ENCODE data around the gene CDX1. TPM values are rescaled to one million over a fixed set of nuclear protein-coding genes. Genes with fewer than 3 reads are reported as not detected.

CDX1 gene
- total RNA-seq, 1 experiment from 2014 or later, result 0.22 TPM

DNA sequence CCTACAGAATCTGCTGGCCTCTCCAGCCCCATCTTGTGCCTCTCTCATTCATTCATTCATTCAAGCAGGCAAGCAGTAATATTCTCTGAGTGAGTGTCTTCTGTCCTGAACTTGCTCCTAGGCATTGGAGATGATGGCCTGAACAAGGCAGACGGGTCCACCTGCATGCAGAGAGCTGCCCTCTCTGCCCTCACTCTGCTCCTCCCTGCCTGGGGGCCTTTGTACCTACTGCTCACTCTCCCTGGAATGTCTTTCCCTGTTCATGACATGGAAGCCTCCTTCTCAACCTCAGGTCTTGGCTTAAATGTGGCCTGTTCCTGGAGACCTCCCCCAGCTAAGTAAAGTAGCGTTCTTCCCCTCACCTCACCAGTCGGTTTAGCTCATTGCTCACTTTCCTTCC lies 6.6 kb downstream of the CDX1 start:
- Histone ChIP-seq H3K9ac (ENCODE audit: extremely low read depth, insufficient read length, low read length) (no peak overlapping the region), H3K14ac (ENCODE audit: insufficient read depth, low read length) (no peak overlapping the region), H3K4me1 (ENCODE audit: insufficient read depth, low read length) (no peaks in the 10 kb centered on the region), H2BK15ac (ENCODE audit: low read depth, low read length) (no peak overlapping the region), H3K4ac (ENCODE audit: low read depth, low read length) (no peak overlapping the region), H2AFZ (ENCODE audit: low read length) (no peak overlapping the region), H4K8ac (replicated peaks; ENCODE audit: insufficient read length, low read depth, low read length) (no peak overlapping the region), H3K23me2 (ENCODE audit: insufficient read length, low read depth, low read length, poor library complexity, severe bottlenecking) (no peaks in the 10 kb centered on the region), H3K4me2 (ENCODE audit: insufficient read depth, insufficient read length, low read length) (no peak overlapping the region), H3K56ac (ENCODE audit: insufficient read length, low read depth, low read length) (no peak overlapping the region), H2BK120ac (ENCODE audit: low read depth, low read length, poor library complexity, severe bottlenecking) (no peak overlapping the region), H3K79me1 (ENCODE audit: insufficient read depth, low read depth, low read length, poor library complexity, severe bottlenecking) (no peaks in the 10 kb centered on the region), H3K27me3 (ENCODE audit: insufficient read depth, low read length) (peaks cover 30% of the 10 kb centered on the region), H2AK5ac (ENCODE audit: insufficient read length, low read length) (no peak overlapping the region), H4K5ac (ENCODE audit: insufficient read length, low read depth, low read length) (no peak overlapping the region), H2BK5ac (ENCODE audit: insufficient read length, low read length) (no peak overlapping the region), H2BK12ac (ENCODE audit: insufficient read length, low read depth, low read length) (no peak overlapping the region), H3T11ph (ENCODE audit: low read length) (no peak overlapping the region), H3K79me2 (ENCODE audit: insufficient read depth, low read length) (no peaks in the 10 kb centered on the region), H2BK20ac (ENCODE audit: low read depth, low read length, poor library complexity, severe bottlenecking) (no peak overlapping the region), H3K18ac (ENCODE audit: insufficient read length, low read depth, low read length) (no peak overlapping the region), H4K91ac (ENCODE audit: insufficient read length, low read depth, low read length) (no peak overlapping the region), H3K9me3 (ENCODE audit: control insufficient read depth, low read depth, low read length) (no peaks in the 10 kb centered on the region), H3K23ac (ENCODE audit: insufficient read length, low read depth, low read length) (no peak overlapping the region), H4K20me1 (ENCODE audit: control insufficient read depth, insufficient read depth, insufficient read length) (no peaks in the 10 kb centered on the region), H3K27ac (ENCODE audit: insufficient read length, low read depth, low read length) (no peak overlapping the region)
- Mint-ChIP-seq H3K36me3 (ENCODE audit: insufficient read depth in 1 of 3, low read depth in 3 of 3) (no peaks in the 10 kb centered on the region), H3K9me3 (peaks cover 0 to 2% of the 10 kb centered on the region in 2 experiments; a peak in 1 of 5 replicates), H3K27ac (no peak overlapping the region), H3K4me1 (peaks cover 7 to 14% of the 10 kb centered on the region in 2 experiments; a peak in 3 of 4 replicates), H3K4me3 (no peak overlapping the region), H3K27me3 (ENCODE audit: low read depth) (peaks cover 81% of the 10 kb centered on the region)
- TF ChIP-seq, protein P1, sequence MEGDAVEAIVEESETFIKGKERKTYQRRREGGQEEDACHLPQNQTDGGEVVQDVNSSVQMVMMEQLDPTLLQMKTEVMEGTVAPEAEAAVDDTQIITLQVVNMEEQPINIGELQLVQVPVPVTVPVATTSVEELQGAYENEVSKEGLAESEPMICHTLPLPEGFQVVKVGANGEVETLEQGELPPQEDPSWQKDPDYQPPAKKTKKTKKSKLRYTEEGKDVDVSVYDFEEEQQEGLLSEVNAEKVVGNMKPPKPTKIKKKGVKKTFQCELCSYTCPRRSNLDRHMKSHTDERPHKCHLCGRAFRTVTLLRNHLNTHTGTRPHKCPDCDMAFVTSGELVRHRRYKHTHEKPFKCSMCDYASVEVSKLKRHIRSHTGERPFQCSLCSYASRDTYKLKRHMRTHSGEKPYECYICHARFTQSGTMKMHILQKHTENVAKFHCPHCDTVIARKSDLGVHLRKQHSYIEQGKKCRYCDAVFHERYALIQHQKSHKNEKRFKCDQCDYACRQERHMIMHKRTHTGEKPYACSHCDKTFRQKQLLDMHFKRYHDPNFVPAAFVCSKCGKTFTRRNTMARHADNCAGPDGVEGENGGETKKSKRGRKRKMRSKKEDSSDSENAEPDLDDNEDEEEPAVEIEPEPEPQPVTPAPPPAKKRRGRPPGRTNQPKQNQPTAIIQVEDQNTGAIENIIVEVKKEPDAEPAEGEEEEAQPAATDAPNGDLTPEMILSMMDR (conservative IDR thresholded peaks at IDR 0.05), result no peak
- no CpG with 5 or more reads among the region's 3 CpGs for WGBS (ENCODE audit: extremely low coverage, insufficient read length, low lambda C conversion rate)
- no peak for DNase-seq

Data from H9 (cell line).